ENCODE measurements around the gene SKOR1. TPM values are rescaled to one million over a fixed set of nuclear protein-coding genes. Genes with fewer than 3 reads are reported as not detected.

Gene SKOR1
- total and polyA plus RNA-seq, 2 of the 8 experiments (the other 6 are each of a cell fraction or from before 2014, with no cell fraction given) = 0.03 to 0.11 TPM

DNA sequence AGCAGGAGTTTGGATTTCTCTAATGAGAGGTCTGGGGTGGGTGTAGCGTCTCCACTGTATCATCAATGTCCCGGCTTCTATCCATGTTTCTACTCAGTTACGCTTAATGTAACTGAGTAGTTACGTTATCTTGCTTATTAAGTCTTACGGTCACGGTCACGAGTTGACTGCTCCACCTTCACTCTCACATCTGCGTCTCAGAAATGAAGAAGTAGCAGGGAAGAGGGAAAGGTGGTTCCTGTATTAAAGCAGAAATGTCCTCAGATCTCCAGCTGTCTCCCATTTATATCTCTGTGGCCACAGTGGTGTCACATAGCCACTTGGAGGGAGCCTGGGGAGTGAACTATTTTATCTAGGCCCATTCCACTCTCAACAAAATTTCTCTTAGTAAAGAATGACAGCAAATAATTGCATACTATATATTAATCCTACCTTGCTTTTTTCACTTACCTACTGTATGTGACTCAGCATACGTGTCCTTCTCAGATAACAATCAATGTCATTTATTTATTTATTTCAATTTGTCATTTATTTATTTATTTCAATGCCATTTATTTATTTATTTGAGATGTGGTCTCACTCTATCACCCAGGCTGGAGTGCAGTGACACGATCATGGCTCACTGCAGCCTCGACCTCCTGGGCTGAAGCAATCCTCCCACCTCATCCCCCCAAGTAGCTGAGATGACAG is 54.3 kb downstream of the SKOR1 start:
- WGBS, 2 experiments (ENCODE audit: extremely low coverage in 1 of 2, insufficient coverage in 1 of 2, insufficient read length in 1 of 2, insufficient replicate concordance in 2 of 2, low coverage in 1 of 2, low lambda C conversion rate in 2 of 2, missing lambda C conversion rate in 1 of 2) = 90% methylated on average over 11 of the region's 11 CpGs; no CpG with 5 or more reads in 1 of the 2 experiments
- H3K23ac ChIP-seq (ENCODE audit: insufficient read length) = no peak overlapping the region
- H3K18ac ChIP-seq (ENCODE audit: extremely low read depth, low read length) = no peak overlapping the region
- ChIA-PET POLR2A (ENCODE audit: partially characterized antibody) (no interaction called here), CTCF (ENCODE audit: partially characterized antibody) (interaction anchor here (1.1 kb wide), 1 partner anchor 275 kb away, joined by 3 read pairs; no protein-coding TSS in a partner anchor)
- H3K56ac ChIP-seq (replicated peaks; ENCODE audit: insufficient read length, low read depth, low read length) = no peak overlapping the region
- H3K4me2 ChIP-seq (ENCODE audit: insufficient read depth in 1 of 2, low read depth in 2 of 2, low read length in 2 of 2) = no peak overlapping the region
- no peaks in the 10 kb centered on the region for H3K36me3 ChIP-seq (ENCODE audit: control insufficient read depth in 2 of 4, insufficient read depth in 4 of 4, low read length in 3 of 4)
- H2BK20ac ChIP-seq (ENCODE audit: low read length) = peak overlapping the region; percentile 16; the same call in 1 of the 2 replicates
- no peaks in the 10 kb centered on the region for H3K79me2 ChIP-seq (ENCODE audit: control insufficient read depth in 1 of 2, insufficient read depth in 2 of 2, low read length in 2 of 2)
- no peak overlapping the region for H2BK120ac ChIP-seq (replicated peaks; ENCODE audit: low read depth, low read length)
- no peak overlapping the region for H2AK5ac ChIP-seq (ENCODE audit: low read depth, low read length)
- H3K4me3 ChIP-seq (ENCODE audit: extremely low read depth in 1 of 4, insufficient read depth in 2 of 4, low read depth in 3 of 4, low read length in 4 of 4) = no peak overlapping the region
- H3K9ac ChIP-seq (replicated peaks in 1 of 4; ENCODE audit: extremely low read depth in 1 of 4, low read depth in 3 of 4, low read length in 3 of 4) = no peak overlapping the region
- H3K27me3 ChIP-seq (replicated peaks in 1 of 4; ENCODE audit: control insufficient read depth in 3 of 4, extremely low read depth in 1 of 4, insufficient read depth in 3 of 4, low read length in 3 of 4) = no peaks in the 10 kb centered on the region; a peak in 1 of 7 replicates
- H2BK12ac ChIP-seq (ENCODE audit: low read depth, low read length) = no peak overlapping the region
- no peak overlapping the region for H3K4ac ChIP-seq (replicated peaks; ENCODE audit: insufficient read length, low read depth, low read length)
- no peak overlapping the region for H4K8ac ChIP-seq (ENCODE audit: extremely low read depth, insufficient read depth, low read length)
- H2BK5ac ChIP-seq (ENCODE audit: low read depth, low read length) = no peak overlapping the region
- H3K4me1 ChIP-seq (replicated peaks in 1 of 4; ENCODE audit: control insufficient read depth in 3 of 4, insufficient read depth in 4 of 4, low read length in 3 of 4) = peaks cover 3 to 8% (median 6%) of the 10 kb centered on the region in 4 experiments; a peak in 6 of 7 replicates
- H3K14ac ChIP-seq (ENCODE audit: insufficient read length) = no peak overlapping the region
- no peaks in the 10 kb centered on the region for H3K9me3 ChIP-seq (ENCODE audit: insufficient read depth in 2 of 2, low read depth in 1 of 2, low read length in 1 of 2)
- no peak overlapping the region for H2BK15ac ChIP-seq (ENCODE audit: low read length)
- H3K23me2 ChIP-seq (ENCODE audit: low read depth, low read length) = no peaks in the 10 kb centered on the region; the same call in 1 of the 2 replicates
- no peak overlapping the region for H4K91ac ChIP-seq (replicated peaks; ENCODE audit: insufficient read length, low read length)
- FAIRE-seq (no peak), DNase-seq (ENCODE audit: low read depth in 1 of 2, low spot score in 2 of 2) (no peak)
- H3K27ac ChIP-seq (ENCODE audit: low read depth, low read length) = no peak overlapping the region
- no peaks in the 10 kb centered on the region for H4K20me1 ChIP-seq (replicated peaks in 1 of 2; ENCODE audit: control insufficient read depth in 1 of 2, insufficient read depth in 2 of 2, low read length in 2 of 2)
- H4K5ac ChIP-seq (ENCODE audit: insufficient read length, low read depth, low read length) = no peak overlapping the region
- no peaks in the 10 kb centered on the region for H3K79me1 ChIP-seq (ENCODE audit: low read depth, low read length)
- no peak overlapping the region for H2AFZ ChIP-seq (ENCODE audit: low read length)
- TF ChIP-seq SIRT6 (IDR thresholded peaks at IDR 0.05; ENCODE audit: low read length) = no peak
- no peak for TF ChIP-seq KDM5A (IDR thresholded peaks at IDR 0.05; ENCODE audit: low read length)
- no peak for TF ChIP-seq HDAC2 (IDR thresholded peaks at IDR 0.05; ENCODE audit: borderline replicate concordance in 1 of 2, low read depth in 2 of 2, low read length in 2 of 2)
- no peak for TF ChIP-seq SRF (IDR thresholded peaks at IDR 0.05; ENCODE audit: low read depth, low read length)
- no peak for TF ChIP-seq CBX5 (IDR thresholded peaks at IDR 0.05; ENCODE audit: low read depth, low read length)
- no peak for TF ChIP-seq TAF7 (optimal IDR thresholded peaks at IDR 0.05; ENCODE audit: borderline replicate concordance, low read depth, low read length)
- no peak for TF ChIP-seq HDAC6 (IDR thresholded peaks at IDR 0.05; ENCODE audit: low read depth, low read length)
- no peak for TF ChIP-seq FOSL1 (IDR thresholded peaks at IDR 0.05; ENCODE audit: insufficient read depth, low read depth, low read length)
- no peak for TF ChIP-seq ATF2 (IDR thresholded peaks at IDR 0.05; ENCODE audit: low read length)
- no peak for TF ChIP-seq SP4 (IDR thresholded peaks at IDR 0.05; ENCODE audit: low read length)
- TF ChIP-seq BCL11A (IDR thresholded peaks at IDR 0.05; ENCODE audit: low read depth in 2 of 2, low read length in 2 of 2) = no peak
